Muscle of back (tissue), 11 donors: ENCODE results near the gene SHISA9. TPM values are rescaled to one million over a fixed set of nuclear protein-coding genes. Genes with fewer than 3 reads are reported as not detected.

Experiments
- DNase-seq, 3 donors: peaks; one replicate each; pipeline versions ENCODE4 v3.0.0 to v3.0.0-alpha.2; 2013
- polyA plus RNA-seq, 10 donors: library from polyadenylated mRNA; unstranded; fragments of 120-200 nt; gene quantifications; one replicate each; pipeline ENCODE4 v1.2.1, GENCODE V29; 2013; ENCODE audit not compliant: insufficient read length in 10 of 10

SHISA9 gene
- polyA plus RNA-seq, 10 donors: 0.05 to 0.21 (median 0.11) TPM

- DNase-seq: no peak
Observed at GRCh38 chr16:13264749-13265552, 363.6 kb downstream of the SHISA9 start.

GRCh38 chr16:13269359-13269758, 368.0 kb downstream of the SHISA9 start:
- DNase-seq: no peak

GRCh38 chr16:13269905-13270528, 368.6 kb downstream of the SHISA9 start:
- no peak for DNase-seq

GRCh38 chr16:13270602-13271001, 369.2 kb downstream of the SHISA9 start:
- no peak for DNase-seq

GRCh38 chr16:13289515-13289914, 388.1 kb downstream of the SHISA9 start:
- DNase-seq: no peak

Other genes starting within 250 kb of the SHISA9 start
- gene CPPED1, start 97.7 kb upstream of the SHISA9 start, polyA plus RNA-seq: 10 to 100 TPM in 1 of 10 donors, 1 to 10 TPM in 9; 5.9 to 10.0 (median 7.7) TPM